ENCODE measurements around the gene KIAA1586. TPM values are rescaled to one million over a fixed set of nuclear protein-coding genes. Genes with fewer than 3 reads are reported as not detected.
"Not testable (repeated sequence)": the region's sequence is repeated elsewhere in the genome, so short reads cannot be mapped to it uniquely, and the experiment has no call there.

The KIAA1586 gene
- total RNA-seq, 1 donor from 2014 or later, result 5.7 TPM

DNA sequence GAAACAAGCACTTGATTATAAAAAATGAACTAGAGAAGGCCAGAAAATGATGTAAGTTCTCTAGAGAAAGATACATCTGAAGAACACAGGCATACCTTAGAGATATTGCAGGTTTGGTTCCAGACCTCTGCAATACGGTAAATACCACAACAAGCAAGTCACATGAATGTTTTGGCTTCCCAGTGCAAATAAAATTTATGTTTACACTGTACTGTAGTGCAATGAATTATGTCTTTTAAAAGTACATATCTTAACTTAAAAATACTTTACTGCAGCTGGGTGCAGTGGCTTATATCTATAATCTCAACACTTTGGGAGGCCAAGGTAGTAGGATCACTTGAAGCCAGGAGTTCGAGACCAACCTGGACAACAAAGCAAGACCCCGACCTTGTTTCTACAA lies 10.9 kb upstream of the KIAA1586 start:
- intact Hi-C loops (cut with micrococcal nuclease), result no loop called here

DNA sequence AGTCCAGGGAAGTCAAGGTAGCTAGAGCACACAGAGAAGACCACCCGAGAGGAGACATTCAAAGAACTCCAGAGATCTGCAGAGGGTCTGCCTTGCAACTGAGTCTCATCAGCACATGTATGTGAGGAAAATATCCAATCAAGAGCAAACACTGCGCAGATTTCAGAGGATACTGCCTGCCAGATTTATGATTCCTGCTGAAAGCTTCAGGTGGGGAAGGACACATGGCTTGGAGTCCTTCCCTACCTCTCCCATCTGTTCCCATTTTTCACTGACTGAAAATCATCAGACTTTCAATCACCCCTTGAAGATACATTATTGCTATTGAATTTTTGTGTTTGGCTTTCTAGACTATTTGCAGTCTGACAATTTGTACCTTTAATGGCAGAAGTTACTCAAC lies 7.6 kb upstream of the KIAA1586 start:
- peaks cover 40% of the 10 kb centered on the region for H3K27me3 ChIP-seq (ENCODE audit: low read depth)
- no peaks in the 10 kb centered on the region for H3K4me1 ChIP-seq
- H3K36me3 ChIP-seq, result no peaks in the 10 kb centered on the region
- no peaks in the 10 kb centered on the region for H3K9me3 ChIP-seq (replicated peaks)
- TF ChIP-seq, protein P1, sequence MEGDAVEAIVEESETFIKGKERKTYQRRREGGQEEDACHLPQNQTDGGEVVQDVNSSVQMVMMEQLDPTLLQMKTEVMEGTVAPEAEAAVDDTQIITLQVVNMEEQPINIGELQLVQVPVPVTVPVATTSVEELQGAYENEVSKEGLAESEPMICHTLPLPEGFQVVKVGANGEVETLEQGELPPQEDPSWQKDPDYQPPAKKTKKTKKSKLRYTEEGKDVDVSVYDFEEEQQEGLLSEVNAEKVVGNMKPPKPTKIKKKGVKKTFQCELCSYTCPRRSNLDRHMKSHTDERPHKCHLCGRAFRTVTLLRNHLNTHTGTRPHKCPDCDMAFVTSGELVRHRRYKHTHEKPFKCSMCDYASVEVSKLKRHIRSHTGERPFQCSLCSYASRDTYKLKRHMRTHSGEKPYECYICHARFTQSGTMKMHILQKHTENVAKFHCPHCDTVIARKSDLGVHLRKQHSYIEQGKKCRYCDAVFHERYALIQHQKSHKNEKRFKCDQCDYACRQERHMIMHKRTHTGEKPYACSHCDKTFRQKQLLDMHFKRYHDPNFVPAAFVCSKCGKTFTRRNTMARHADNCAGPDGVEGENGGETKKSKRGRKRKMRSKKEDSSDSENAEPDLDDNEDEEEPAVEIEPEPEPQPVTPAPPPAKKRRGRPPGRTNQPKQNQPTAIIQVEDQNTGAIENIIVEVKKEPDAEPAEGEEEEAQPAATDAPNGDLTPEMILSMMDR (IDR thresholded peaks at IDR 0.05; ENCODE audit: borderline replicate concordance), result no peak
- DNase-seq, result no peak
- intact Hi-C loops (cut with micrococcal nuclease), result no loop called here
- H3K4me3 ChIP-seq, result no peak overlapping the region
- H3K27ac ChIP-seq (replicated peaks), result no peak overlapping the region

More for the DNA sequence above, 10.9 kb upstream of the KIAA1586 start:
- TF ChIP-seq, protein P1 (IDR thresholded peaks at IDR 0.05; ENCODE audit: borderline replicate concordance), result no peak
- Histone ChIP-seq H3K27me3 (ENCODE audit: low read depth) (peaks cover 22% of the 10 kb centered on the region), H3K4me1 (no peaks in the 10 kb centered on the region), H3K9me3 (replicated peaks) (no peaks in the 10 kb centered on the region), H3K36me3 (no peaks in the 10 kb centered on the region), H3K4me3 (no peak overlapping the region), H3K27ac (replicated peaks) (no peak overlapping the region)
- DNase-seq, result no peak

DNA sequence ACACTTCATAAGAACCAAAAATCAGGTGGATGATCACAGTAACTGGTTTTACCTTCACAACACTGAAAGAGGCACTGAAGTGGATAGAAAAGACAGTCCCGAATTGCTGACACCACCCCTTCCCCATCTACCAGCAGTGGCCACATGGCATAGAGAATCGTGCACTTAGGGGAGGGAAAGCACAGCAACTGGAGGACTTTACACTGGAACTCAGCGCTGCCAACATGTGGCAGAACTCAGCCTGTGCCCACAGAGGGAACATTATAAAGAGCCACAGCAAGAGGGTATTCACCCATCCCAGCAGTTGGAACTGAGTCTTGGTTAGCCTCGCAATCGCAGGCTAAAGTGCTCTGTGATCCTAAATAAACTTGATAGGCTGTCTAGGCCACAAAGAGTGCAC lies 6.5 kb upstream of the KIAA1586 start:
- intact Hi-C loops (cut with micrococcal nuclease), result no loop called here
- TF ChIP-seq, protein P1 (IDR thresholded peaks at IDR 0.05; ENCODE audit: borderline replicate concordance), result no peak

DNA sequence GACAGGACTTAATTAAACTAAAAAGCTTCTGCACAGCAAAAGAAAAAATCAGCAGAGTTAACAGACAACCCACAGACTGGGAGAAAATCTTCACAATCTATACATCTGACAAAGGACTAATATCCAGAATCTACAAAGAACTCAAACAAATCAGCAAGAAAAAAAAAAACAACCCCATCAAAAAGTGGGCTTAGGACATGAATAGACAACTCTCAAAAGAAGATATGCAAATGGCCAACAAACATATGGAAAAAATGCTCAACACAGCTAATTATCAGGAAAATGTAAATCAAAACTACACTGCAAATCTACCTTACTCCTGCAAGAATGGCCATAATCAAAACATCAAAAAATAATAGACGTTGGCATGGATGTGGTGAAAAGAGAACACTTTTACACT lies 2.4 kb upstream of the KIAA1586 start:
- intact Hi-C loops (cut with micrococcal nuclease); H3K36me3 ChIP-seq; DNase-seq; H3K4me3 ChIP-seq; H3K9me3 ChIP-seq (replicated peaks); H3K27ac ChIP-seq (replicated peaks): not testable (repeated sequence)
- Histone ChIP-seq H3K4me1 (peaks cover 12% of the 10 kb centered on the region), H3K27me3 (ENCODE audit: low read depth) (peaks cover 24% of the 10 kb centered on the region)

More for the DNA sequence above, 6.5 kb upstream of the KIAA1586 start:
- Histone ChIP-seq H3K27ac (replicated peaks) (no peak overlapping the region), H3K27me3 (ENCODE audit: low read depth) (peaks cover 40% of the 10 kb centered on the region), H3K9me3 (replicated peaks) (peaks cover 3% of the 10 kb centered on the region), H3K36me3 (no peaks in the 10 kb centered on the region), H3K4me3 (no peak overlapping the region), H3K4me1 (no peaks in the 10 kb centered on the region)
- no peak for DNase-seq

DNA sequence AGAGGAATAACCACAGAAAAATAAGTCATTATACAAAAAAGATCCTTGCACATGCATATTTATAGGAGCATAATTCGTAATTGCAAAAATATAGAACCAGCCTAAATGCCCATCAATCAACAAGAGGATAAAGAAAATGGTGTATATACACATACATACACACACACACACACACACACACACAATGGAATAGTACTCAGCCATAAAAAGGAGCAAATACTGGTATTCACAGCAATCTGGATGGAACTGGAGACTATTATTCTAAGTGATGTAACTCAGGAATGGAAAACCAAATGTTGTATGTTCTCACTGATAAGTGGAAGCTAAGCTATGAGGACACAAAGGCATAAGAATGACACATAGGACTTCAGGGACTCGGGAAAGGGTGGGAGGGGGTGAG lies 1.9 kb upstream of the KIAA1586 start:
- Histone ChIP-seq H3K4me1 (peaks cover 16% of the 10 kb centered on the region), H3K27me3 (ENCODE audit: low read depth) (peaks cover 24% of the 10 kb centered on the region), H3K9me3 (replicated peaks) (peaks cover 7% of the 10 kb centered on the region), H3K4me3 (no peak overlapping the region), H3K36me3 (no peaks in the 10 kb centered on the region), H3K27ac (replicated peaks) (no peak overlapping the region)
- DNase-seq, result no peak
- TF ChIP-seq, protein P1 (IDR thresholded peaks at IDR 0.05; ENCODE audit: borderline replicate concordance), result no peak
- intact Hi-C loops (cut with micrococcal nuclease), result no loop called here

DNA sequence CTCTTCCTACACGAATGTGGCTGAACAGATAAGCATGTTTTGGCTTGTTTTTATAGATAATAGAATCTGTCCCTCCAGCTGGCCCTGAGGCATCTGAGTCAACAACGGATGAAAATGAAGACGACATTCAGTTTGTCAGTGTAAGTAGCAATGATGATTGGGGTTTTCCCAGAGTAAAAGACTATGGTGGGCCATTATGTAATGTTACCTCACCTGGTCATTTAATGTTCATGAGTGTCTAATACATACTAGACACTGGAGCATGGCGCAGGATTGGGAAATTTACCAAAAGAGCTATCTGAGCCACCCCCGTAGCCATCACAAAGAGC lies 728 bp downstream of the KIAA1586 start:
- not testable (repeated sequence) for DNase-seq; H3K4me3 ChIP-seq; H3K27me3 ChIP-seq (ENCODE audit: low read depth); H3K27ac ChIP-seq (replicated peaks); H3K9me3 ChIP-seq (replicated peaks)
- Histone ChIP-seq H3K4me1 (peaks cover 16% of the 10 kb centered on the region), H3K36me3 (peaks cover 19% of the 10 kb centered on the region)
- intact Hi-C loops (cut with micrococcal nuclease), result loop anchor here (5.0 kb wide), 1 partner anchor 40 kb away; no protein-coding TSS in a partner anchor

DNA sequence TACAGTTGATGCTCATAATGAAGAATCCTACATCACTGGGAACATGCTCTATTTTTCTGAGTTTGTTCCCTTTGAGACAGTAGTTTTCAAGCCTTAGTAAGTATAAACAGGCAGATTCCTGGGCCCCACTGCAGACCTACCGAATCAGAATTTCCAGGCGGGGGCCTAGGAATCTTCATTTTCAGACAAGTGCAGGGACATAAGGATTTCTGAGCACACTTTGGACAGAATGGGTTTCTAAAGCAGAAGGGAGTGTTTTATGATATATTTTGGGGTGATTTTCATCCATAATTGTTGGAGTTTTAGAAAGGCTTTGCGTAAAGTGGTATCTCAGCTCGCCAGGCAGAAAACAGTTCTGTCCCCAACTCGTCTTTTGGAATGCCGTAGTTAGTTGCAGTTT lies 1.4 kb downstream of the KIAA1586 start:
- not testable (repeated sequence) for H3K27me3 ChIP-seq (ENCODE audit: low read depth); DNase-seq; H3K9me3 ChIP-seq (replicated peaks); H3K4me3 ChIP-seq; H3K27ac ChIP-seq (replicated peaks)
- intact Hi-C loops (cut with micrococcal nuclease), result loop anchor here (5.0 kb wide), 1 partner anchor 39 kb away; no protein-coding TSS in a partner anchor
- peaks cover 25% of the 10 kb centered on the region for H3K36me3 ChIP-seq
- H3K4me1 ChIP-seq, result peaks cover 16% of the 10 kb centered on the region

All from left ventricle myocardium inferior (tissue), 1 donor.